HG02763 (cell line): Measurements from ENCODE around the gene PLCB1.

ENCODE experiments used
- ATAC-seq: cut with Tn5 transposase; IDR thresholded peaks from one replicate; pipeline ENCODE4 v1.9.1; 2021; ENCODE audit warnings: mild to moderate bottlenecking, moderate library complexity; ENCODE audit not compliant: unreplicated experiment

The PLCB1 gene

DNA sequence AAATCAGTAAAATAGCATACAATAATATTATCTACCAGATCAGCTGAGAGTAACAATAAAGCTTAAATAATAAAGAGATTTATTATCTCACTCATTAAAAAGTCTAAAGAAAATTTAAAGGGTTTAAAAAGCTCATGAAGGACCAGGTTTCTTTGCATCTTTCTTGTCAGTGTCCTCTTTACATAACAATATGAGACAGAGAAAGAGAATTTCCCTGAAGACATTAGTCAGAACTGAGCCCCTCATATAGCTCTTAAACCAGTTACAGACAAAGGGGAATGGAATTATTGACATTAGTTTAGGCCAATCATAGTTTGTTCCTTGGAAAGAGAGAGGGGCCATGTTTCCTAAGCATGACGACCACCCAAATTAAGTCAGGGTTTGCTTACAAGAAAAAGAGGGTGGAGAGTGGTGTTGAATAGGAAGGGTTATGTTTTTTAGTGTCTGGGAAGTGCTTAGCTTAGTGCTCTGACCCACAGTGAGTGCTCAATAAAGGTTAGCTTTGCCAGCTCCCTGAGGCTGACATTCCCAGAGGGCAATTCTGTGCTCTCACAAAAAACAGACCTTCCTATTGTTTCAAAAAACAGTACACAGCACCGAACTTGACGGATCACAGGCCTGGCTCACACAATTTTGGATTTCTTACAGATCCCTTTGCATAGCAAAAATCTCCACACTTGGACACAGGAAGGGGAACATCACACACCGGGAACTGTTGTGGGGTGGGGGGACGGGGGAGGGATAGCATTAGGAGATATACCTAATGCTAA, 3.6 kb upstream of the PLCB1 start:
- ATAC-seq = no peak

DNA sequence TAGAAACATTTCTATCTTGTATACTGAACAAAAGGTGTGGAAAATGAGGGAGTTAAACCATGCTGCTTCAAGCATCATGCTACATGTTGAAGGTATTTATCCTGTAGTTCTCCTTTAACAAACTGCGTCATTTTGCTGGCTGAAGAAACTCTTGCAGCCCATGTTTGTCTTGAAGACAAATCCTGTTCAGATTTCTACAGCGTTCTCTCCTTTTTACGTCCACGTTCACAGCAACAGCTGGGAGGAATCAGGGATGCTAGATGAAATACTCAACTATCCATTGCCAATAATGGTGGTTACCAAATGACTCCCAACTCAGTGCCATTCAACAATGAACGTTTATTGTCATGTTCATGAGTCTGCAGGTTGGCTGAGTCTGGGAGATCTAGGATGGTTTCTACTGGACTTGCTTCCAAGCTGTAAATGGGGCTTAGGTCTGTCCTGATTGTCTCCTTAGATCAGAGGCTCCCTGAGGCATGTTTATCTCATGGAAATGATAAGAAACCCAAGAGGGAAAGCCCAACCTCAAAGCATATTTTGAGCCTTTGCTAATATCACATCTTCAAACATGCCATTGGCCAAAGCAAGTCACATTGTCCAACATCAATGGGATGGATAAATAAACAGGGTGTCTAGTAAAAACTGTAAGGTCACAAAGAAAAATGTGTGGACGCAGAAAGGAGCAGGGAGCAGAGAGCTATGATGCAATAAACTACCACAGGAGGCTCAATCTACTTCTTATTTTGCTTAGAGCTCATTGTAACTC, 2.7 kb upstream of the PLCB1 start:
- ATAC-seq = no peak

DNA sequence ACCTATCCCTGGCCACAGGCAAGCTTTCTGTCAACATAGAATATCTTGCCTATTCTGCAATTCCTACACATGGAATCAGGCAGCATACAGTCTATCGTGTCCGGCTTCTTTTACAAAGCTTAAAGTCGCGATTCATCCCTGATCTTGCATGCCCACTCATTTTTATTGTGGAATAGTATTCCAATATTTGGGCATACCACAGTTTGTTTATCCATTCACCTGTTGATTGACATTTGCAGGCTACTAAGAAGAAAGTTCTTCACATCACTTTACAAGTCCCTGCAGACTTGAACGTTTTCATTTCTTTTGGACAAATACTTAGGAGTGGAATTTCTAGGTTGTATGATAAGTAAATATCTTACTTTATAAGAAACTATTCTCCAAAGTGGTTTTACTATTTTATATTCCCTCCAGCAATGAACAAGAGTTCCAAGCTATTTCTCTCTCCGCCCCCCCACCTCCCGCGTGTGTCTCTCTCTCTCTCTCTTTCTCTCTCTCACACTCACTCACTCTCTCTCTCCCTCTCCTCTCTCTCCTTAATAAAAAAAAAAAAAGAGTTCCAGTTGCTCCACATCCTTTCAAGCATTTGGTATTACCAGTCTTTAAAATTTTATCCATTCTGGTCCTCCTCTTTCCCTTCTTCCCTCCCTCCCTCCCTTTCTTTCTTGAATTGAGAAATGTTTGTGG, 1.1 kb upstream of the PLCB1 start:
- no peak for ATAC-seq

DNA sequence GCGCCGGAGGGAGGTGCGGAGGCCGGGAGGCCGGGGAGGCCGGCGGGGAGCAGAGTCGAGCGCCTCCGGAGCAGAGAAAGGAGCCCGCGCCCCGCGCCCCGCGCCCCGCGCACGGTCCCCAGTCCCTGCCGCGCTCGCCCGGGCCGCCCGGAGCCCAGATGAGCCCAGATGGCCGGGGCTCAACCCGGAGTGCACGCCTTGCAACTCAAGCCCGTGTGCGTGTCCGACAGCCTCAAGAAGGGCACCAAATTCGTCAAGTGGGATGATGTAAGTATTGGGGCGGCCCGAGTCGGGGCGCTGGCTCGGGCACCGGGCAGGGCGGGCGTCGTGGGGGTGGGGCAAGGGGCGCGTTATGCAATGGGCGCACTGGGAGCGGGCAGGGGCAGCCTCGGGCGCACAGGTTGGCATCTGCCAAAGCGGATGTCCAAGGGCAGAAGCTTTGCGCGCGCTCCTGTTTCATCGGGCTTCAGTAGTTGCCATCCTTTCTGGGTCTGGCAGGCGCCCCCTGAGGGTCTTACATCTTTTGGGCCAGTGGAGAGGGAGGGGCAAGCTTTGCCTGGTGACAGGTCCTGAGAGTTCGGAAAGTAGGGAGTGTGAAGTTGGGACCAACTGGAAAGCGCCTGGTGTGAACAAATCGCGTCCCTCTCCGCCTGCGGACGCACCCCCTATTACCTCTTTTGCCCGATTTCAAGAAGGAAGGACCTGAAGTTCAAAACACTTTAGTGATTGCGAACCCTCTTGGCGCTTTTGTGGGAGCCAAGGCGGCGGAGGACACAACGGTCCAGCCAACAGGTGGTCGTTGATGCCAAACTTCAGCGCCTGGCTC, 631 bp downstream of the PLCB1 start:
- peak; percentile 13 for ATAC-seq

DNA sequence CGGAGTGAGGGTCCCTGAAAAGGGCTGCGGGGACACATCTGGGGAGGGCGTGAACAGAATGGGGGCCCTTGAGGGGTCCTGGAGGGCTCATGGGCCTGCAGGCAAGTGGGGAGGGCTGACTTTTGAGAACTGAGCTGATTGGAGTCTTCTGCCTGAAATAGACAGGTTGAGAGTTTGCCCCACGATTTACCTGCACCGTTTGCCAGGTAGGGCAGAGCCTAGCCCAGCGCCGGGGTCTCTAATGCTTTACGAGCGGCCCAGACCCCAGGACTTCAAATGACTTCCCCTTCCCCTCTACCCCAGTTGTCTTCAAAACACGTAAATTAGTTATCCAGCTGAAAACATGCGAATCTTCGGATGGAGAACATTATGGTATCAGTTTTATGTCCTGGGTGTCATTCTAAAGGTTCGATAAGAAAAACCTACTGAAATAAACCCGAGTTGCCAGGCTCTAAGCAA, 1.3 kb downstream of the PLCB1 start:
- no peak for ATAC-seq

DNA sequence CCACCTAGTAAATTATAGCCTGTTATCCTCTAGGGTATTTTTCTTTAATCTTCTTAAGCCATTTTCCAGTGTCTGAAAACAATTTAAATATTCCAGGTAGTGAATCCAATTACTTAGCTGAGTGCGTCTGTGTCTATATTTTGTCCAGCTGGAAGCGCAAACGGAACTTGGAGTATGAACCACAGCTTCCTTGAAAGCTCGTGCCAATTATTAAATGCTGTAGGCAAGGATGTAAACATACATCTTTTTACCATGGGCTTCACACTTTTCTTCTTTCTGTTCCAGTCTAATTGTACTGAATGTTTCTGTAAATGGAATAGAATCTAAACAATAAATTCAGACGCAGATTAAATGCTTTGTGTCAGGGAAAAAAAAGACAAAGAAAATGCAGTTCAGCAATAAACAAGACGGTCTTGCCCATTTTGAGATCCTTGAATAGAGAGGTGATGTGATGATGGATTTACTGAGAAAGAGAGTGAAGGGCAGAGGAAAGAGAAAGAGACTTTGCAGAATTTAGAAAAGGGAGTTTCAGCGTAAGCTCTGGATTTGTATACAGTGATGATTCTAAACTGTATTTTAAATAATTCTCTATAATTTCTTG, 1.9 kb downstream of the PLCB1 start:
- ATAC-seq = no peak

DNA sequence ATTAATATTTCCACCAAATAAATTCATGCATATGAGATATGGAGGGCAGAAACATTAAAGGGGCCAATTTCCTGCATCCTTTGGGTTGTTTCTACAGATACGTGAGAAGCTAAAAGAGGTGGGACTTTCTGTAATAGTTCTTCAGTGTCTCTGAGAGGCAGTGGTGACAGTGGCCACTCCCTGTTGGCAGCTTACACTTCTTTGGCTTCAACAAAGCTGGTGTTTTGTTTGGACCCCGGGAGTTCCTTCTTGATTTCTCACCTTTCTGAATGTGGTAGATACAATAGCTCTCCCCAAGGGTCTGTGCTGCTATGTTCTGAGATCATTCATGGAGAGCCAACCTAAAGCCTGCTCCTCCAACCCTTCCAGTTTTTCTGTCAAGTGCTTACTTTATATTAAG, 7.8 kb downstream of the PLCB1 start:
- ATAC-seq = no peak

DNA sequence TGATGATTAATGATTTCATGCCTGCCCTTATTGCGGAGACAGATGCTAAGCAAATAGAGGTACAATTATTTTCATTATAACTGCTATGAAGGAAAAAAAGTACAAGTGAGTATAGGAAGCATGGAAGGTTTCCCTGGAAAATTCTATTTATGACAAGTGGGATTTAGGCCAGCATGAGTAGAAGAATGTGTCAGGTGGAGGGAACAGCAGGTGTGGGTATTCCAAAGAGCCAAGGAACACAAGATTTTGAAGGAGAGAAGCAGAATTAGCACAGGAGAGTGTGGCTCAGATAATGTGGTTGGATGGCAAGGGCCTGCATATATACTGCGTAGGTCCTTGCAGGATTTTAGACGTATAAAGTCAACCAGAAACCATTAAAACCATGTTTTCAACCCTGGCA, 11.4 kb downstream of the PLCB1 start:
- no peak for ATAC-seq

DNA sequence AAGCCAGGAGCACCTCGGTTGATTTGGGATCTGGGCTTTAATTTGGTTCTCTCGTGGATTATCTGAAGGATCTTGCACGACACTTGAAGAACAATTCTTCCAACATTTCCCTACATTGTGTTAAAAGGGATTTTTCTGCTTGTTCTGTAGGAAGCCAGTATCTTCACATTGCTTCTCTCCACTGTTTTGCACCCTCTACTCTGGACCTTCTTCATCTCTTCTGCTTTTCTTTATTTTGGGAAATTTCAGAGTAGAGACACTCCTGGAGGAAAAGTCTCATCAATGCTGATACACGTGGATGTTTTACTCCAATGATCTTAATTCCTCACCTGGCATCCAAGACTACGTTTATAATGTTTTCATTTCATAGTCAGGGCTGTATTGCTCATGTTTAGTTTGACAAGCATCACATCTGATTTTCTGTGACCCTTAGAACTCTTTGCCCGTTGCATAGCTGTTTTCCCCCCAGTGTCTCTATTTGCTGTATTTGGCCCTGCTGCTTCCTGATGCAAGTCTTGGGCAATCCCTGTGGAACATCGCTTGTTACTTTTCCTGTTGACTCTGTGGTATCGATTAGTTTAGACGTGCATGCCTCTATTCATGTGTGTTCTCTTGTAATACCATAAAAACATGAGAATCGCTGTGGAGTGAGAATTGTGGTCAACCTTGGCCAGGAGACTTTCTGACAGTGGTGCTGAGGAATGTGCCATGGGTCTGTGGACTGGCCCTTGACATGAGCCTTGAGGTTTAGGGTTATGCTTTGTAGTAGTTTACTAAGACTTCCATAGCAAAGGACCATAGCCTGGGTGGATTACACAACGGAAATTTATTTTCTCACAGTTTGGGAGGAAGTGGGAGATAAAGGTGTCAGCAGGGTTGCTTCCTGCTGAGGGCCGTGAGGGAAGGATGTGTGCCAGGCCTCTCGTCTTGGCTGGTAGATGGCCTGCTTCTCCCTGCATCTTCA, 12.5 kb downstream of the PLCB1 start:
- no peak for ATAC-seq

DNA sequence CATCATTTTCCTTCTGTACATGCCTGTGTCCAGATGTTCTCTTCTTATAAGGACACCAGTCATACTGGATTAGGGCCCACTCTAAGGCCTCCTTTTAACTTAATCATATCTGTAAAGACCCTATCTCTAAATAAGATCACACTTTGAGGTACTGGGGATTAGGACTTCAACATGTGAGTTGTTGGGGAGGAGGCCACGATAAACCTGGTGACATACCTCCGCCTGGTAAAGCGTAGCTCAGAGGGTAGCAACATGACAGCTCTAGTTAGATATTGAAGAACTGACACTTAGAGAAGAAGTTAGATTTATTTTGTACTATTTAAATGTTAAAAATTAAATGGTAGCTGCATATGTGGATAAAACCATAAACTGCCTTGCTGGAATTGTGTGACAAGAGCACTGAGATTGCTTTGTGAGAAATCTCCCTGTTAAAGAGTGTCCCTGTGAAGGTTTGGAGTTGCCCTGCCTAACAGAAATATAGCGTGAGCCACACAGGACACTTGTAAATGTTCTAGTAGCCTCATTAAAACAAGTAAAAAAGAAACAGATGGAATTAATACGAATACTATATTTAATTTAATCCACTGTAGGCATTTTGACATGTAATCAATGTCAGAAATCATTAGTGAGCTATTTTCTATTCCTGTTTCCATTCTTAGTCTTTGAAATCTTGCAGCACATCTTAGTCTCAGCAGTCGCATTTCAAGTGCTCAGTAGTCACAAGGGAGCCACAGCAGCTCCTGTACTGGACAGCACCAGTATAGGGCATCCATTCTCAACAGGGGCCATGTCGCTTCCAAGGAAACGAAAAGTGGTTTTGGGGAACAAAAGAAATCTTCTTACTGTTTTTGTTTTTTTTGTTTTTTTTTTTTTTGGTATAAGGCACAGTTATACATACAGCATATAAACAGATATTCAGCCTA, 13.4 kb downstream of the PLCB1 start:
- no peak for ATAC-seq

DNA sequence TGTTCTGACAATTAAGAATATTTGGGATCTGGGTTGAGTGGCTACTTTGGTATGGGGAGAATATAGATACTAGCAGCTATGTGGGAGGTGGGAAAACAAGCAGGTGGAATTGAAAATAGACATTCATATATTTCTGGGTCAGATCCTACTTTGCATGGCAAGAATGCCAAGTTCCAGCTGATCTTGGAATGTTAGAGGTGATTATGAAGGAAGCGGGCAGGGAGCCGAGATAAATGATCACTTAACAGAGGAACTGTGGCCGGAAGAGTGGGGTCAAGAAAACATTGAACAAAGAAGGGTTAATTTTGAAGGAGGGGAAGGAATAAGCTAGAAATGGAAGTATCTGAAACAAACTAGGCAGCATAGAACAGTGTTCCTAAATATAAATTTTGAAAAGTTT, 15.4 kb downstream of the PLCB1 start:
- no peak for ATAC-seq

DNA sequence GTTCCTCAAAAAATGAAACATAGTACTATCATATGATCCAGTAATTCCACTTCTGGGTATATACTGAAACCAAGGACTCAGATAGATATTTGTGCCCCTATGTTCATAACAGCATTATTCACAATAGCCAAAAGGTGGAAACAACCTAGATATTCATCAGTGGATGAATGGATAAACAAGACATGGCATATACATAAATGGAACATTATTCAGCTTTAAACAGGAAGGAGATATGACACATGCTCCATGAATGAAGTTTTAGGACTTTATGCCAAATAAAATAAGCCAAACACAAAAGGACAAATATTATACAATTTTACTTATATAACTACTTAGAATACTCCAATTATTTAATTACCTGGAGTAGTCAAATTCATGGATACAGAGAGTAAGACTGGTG, 16.4 kb downstream of the PLCB1 start:
- ATAC-seq = no peak

DNA sequence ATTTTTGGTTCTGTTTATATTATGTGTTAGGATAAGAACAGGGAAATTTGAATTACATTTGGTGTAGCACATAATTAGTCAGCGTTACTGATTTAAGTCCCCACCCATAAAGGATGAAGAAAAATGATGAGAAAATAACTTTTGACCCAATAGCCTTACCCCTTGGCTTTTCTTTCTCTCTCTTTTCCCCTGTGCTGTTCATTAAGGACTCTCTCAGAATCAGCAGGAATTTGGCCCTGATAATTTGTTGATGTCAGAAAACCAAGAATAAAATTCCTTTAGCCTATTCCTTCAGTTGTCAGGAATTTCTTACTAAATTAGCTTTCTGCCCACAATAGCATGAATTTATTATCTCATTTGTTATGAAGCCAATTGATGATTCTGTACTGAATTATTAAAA, 18.5 kb downstream of the PLCB1 start:
- ATAC-seq = no peak

DNA sequence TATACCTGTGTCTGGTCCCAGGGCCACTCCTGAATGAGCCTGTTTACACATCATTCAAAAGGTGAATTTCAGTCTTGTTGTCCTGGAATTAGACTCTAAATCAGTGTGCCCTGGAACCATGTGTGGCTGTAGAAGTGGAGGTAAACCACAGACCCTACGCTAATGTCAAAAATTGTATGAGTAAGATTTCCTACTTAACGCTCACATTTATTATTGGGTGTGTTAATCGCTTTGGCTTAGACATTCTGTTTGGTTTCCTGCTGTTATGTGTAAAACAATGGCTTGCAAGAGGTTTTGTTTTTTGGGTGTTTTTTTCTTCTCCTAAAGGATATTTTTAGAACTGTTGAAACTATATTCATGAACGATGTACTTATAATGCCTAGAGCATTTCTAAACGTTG, 19.3 kb downstream of the PLCB1 start:
- no peak for ATAC-seq

DNA sequence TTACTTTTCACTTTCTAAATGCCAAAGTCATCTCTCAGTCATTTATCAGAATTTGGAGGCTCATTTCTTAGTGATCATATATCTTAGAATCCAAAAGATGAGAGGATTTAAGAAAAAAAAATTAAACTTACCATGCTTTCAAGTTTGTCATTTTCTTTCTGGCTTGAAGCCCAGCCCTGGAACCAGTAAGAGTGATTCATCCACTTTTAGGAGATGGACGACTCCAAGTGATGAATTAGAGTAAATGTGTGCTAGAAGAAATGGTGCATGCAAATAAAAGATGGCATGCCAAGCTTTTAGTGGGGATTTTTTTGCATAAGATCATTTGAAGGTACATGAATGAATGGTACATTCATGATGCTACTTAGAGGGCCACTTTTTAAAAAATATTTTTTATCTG, 20.1 kb downstream of the PLCB1 start:
- no peak for ATAC-seq

DNA sequence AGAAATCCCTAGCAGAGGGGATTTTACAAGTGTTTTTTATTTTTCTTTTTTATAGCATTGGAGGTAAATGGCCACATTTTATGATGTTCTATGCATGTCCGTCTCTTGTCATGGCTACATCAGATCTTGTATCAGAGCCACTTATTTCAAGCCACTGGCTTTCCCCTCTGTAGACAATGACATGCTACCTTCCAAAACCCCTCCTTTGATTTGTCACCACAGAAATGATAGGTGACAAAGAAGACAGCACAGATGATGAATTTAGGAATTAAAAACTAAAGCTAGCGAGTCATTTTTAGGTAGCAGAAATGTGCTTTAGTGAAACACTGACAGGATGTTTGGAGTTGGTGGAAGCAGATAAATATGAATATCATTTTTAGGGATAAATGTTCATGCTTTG, 20.8 kb downstream of the PLCB1 start:
- ATAC-seq = no peak

DNA sequence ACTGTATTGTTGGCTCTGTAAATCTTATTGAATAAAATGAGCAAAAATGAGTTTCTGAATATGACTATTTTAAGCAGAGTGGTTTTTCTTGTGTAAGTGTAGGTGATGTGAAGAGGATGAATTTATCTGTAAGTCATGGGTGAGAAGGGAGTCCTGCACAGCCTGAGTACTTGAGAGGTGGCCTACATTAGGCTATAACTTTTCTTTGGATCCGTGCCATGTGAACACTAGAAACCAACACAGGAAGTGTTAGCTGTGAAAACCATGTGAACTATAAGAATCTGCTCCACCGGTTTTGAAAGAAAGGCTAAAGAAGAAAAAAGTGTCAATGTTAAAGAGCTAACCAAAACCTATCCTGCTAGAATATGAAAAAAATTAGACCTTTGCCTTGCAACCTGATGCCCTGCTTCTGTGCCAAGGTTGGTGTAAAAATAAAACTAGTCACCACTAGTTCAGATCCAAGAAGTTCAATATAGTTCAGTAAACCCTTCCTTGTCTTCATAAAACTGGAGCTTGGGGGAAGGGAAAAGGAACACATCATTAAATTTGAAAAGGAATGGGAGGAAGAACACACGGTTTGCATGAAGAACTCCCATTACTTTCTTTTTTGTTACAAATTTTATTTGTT, 21.3 kb downstream of the PLCB1 start:
- no peak for ATAC-seq

DNA sequence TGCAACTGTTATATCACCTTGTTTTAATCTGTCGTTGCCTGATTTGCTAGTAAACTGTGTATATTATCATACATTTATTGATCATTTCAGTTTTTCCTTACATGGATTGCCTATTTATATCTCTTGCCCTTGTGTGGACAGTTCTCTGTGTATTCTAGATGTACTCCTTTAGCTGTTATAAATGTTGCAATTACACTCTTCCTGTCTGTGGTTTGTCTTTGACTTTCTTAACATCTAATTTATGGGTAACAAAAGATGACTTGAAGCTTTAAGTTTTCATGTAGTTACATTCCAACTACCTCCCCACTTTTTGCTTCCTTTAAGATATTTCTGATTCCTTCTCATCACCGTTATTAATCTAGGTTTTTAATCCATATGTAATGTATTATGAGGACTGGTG, 22.6 kb downstream of the PLCB1 start:
- ATAC-seq = no peak
